ENCODE results near the gene SCFD2.

GRCh38 chr4:52824270-52824602 is 541.6 kb downstream of the SCFD2 start:
- TF ChIP-seq CTCF (conservative IDR thresholded peaks at IDR 0.05): no peak
- no peak for TF ChIP-seq EZH2 (IDR thresholded peaks at IDR 0.05; ENCODE audit: low read depth)

Data from PC-9 (cell line).